MCF 10A (cell line): ENCODE results near the gene GTF3C5. TPM values are rescaled to one million over a fixed set of nuclear protein-coding genes. Genes with fewer than 3 reads are reported as not detected.
"Not testable (repeated sequence)": the region's sequence is repeated elsewhere in the genome, so short reads cannot be mapped to it uniquely, and the experiment has no call there.

Source experiments
- BruUV-seq: library from RNA; stranded (reverse); fragments of 400-500 nt; replicated peaks from 2 replicates; lab custom pipeline; 2021; lab: Mats Ljungman, UMichigan
- CTCF ChIA-PET: fragments of 300-600 bp; sonication (Branson Sonifier 250); formaldehyde crosslinking; extraction: SDS; loops from one replicate; lab custom pipeline; 2021; ENCODE audit warnings: antibody characterized with exemption, inconsistent platforms; lab: Yijun Ruan, JAX
- POLR2A ChIA-PET: fragments of 300-600, 350-650 bp; sonication (Branson Sonifier 250); formaldehyde crosslinking; extraction: SDS; loops from one replicate; lab custom pipeline; 2020; ENCODE audit warnings: antibody characterized with exemption, inconsistent platforms; lab: Yijun Ruan, JAX
- DNase-seq: peaks from one replicate; pipeline ENCODE4 v3.0.0-alpha.2; 2018; ENCODE audit not compliant: unreplicated experiment
- H3K27ac Mint-ChIP-seq: one replicate; pipeline ENCODE4 v1.8.0; 2022; ENCODE audit warnings: mild to moderate bottlenecking, low read depth, mixed read lengths; ENCODE audit not compliant: unreplicated experiment
- H3K27me3 Mint-ChIP-seq: one replicate; pipeline ENCODE4 v1.8.0; 2022; ENCODE audit warnings: mixed read lengths; ENCODE audit not compliant: insufficient read depth, unreplicated experiment
- H3K36me3 Mint-ChIP-seq: one replicate; pipeline ENCODE4 v1.8.0; 2022; ENCODE audit warnings: mild to moderate bottlenecking, moderate library complexity, mixed read lengths; ENCODE audit not compliant: insufficient read depth, unreplicated experiment
- H3K4me1 Mint-ChIP-seq: one replicate; pipeline ENCODE4 v1.8.0; 2022; ENCODE audit warnings: mixed read lengths; ENCODE audit not compliant: insufficient read depth, unreplicated experiment
- H3K4me3 Mint-ChIP-seq: one replicate; pipeline ENCODE4 v1.8.0; 2022; ENCODE audit warnings: mild to moderate bottlenecking, moderate library complexity, mixed read lengths; ENCODE audit not compliant: unreplicated experiment
- H3K9me3 Mint-ChIP-seq: one replicate; pipeline ENCODE4 v1.8.0; 2022; ENCODE audit warnings: mixed read lengths; ENCODE audit not compliant: unreplicated experiment
- intact Hi-C: fragments of 100-400 bp; cut with micrococcal nuclease; formaldehyde crosslinking; loops from 2 replicates; pipeline ENCODE4 v1.14.1; 2022
- total RNA-seq: library from RNA; stranded (reverse); gene quantifications from 2 replicates; pipeline ENCODE4 v1.2.3, GENCODE V29; 2022
- TF ChIP-seq, protein P1 (sequence below): fragments of 200-600 bp; IDR thresholded peaks from one replicate; pipeline ENCODE4 v1.8.0; 2022; ENCODE audit warnings: antibody characterized with exemption, mild to moderate bottlenecking; ENCODE audit not compliant: unreplicated experiment

GTF3C5 gene
- total RNA-seq, 1 experiment from 2014 or later, result 55.4 TPM

GRCh38 chr9:132989414-132989996 lies 41.3 kb upstream of the GTF3C5 start:
- no TSS peak for BruUV-seq
- H3K4me1 Mint-ChIP-seq, result peaks cover 4% of the 10 kb centered on the region
- H3K27ac Mint-ChIP-seq, result no peak overlapping the region
- no peak for DNase-seq
- H3K36me3 Mint-ChIP-seq, result no peaks in the 10 kb centered on the region
- TF ChIP-seq, protein P1, sequence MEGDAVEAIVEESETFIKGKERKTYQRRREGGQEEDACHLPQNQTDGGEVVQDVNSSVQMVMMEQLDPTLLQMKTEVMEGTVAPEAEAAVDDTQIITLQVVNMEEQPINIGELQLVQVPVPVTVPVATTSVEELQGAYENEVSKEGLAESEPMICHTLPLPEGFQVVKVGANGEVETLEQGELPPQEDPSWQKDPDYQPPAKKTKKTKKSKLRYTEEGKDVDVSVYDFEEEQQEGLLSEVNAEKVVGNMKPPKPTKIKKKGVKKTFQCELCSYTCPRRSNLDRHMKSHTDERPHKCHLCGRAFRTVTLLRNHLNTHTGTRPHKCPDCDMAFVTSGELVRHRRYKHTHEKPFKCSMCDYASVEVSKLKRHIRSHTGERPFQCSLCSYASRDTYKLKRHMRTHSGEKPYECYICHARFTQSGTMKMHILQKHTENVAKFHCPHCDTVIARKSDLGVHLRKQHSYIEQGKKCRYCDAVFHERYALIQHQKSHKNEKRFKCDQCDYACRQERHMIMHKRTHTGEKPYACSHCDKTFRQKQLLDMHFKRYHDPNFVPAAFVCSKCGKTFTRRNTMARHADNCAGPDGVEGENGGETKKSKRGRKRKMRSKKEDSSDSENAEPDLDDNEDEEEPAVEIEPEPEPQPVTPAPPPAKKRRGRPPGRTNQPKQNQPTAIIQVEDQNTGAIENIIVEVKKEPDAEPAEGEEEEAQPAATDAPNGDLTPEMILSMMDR, result no peak
- H3K9me3 Mint-ChIP-seq, result no peaks in the 10 kb centered on the region
- intact Hi-C loops, result no loop called here
- POLR2A ChIA-PET, result no interaction called here
- no peak overlapping the region for H3K4me3 Mint-ChIP-seq
- H3K27me3 Mint-ChIP-seq, result peaks cover 29% of the 10 kb centered on the region
- CTCF ChIA-PET, result no interaction called here

DNA sequence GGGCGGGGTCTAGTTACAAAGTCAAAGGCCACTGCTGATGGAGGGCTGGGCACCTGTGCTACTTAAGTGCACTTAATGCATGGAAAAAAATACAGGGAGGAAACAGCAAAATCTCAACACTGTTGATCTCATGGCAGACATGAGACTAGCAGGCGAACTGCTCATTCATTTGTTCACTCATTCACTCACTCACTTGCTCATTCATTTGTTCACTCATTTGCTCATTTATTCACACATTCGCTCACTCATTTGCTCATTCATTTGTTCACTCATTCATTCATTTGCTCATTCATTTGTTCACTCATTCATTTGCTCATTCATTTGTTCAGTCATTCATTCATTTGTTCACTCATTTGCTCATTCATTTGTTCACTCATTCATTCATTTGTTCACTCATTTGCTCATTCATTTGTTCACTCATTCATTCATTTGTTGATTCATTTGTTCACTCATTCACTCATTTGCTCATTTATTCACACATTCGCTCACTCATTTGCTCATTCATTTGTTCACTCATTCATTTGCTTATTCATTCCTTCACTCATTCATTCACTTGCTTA lies 40.7 kb upstream of the GTF3C5 start:
- H3K36me3 Mint-ChIP-seq, intact Hi-C loops, H3K4me3 Mint-ChIP-seq, DNase-seq, BruUV-seq, H3K4me1 Mint-ChIP-seq, H3K9me3 Mint-ChIP-seq, H3K27ac Mint-ChIP-seq: not testable (repeated sequence)
- CTCF ChIA-PET, result interaction anchor here (0.5 to 1.6 kb wide), 3 partner anchors 13 to 196 kb away, joined by 3 to 4 read pairs (median 3); no protein-coding TSS in a partner anchor
- peaks cover 29% of the 10 kb centered on the region for H3K27me3 Mint-ChIP-seq
- POLR2A ChIA-PET, result interaction anchor here (0.7 kb wide), 1 partner anchor 1287 kb away, joined by 3 read pairs; no protein-coding TSS in a partner anchor

DNA sequence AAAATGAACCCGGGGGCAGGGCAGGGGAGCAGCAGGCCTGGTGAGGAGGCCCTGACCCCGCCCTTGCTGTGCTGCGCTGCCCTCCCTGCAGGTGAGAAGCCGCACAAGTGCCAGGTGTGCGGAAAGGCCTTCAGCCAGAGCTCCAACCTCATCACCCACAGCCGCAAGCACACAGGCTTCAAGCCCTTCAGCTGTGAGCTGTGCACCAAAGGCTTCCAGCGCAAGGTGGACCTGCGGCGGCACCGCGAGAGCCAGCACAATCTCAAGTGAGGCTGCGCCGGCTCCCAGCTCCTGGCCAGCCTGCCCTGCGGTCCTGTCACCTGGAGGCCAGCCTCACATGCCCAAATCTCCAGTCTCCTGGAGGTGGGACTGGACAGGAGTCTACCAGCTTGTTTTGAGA lies 40.0 kb upstream of the GTF3C5 start:
- H3K27me3 Mint-ChIP-seq, result peaks cover 28% of the 10 kb centered on the region
- no peak for DNase-seq
- BruUV-seq, result no TSS peak
- no peak overlapping the region for H3K27ac Mint-ChIP-seq
- no peaks in the 10 kb centered on the region for H3K9me3 Mint-ChIP-seq
- no peak overlapping the region for H3K4me3 Mint-ChIP-seq
- H3K4me1 Mint-ChIP-seq, result peaks cover 6% of the 10 kb centered on the region
- TF ChIP-seq, protein P1, result no peak
- no peaks in the 10 kb centered on the region for H3K36me3 Mint-ChIP-seq
- ChIA-PET CTCF (interaction anchor here (0.5 to 1.6 kb wide), 3 partner anchors 14 to 196 kb away, joined by 3 to 4 read pairs (median 3); no protein-coding TSS in a partner anchor), POLR2A (interaction anchor here (0.7 kb wide), 1 partner anchor 1288 kb away, joined by 3 read pairs; no protein-coding TSS in a partner anchor)
- intact Hi-C loops, result no loop called here

- H3K4me3 Mint-ChIP-seq, result no peak overlapping the region
- peaks cover 19% of the 10 kb centered on the region for H3K27me3 Mint-ChIP-seq
- no peak for DNase-seq
- H3K27ac Mint-ChIP-seq, result no peak overlapping the region
- CTCF ChIA-PET, result interaction anchor here (0.6 to 1.6 kb wide), 5 partner anchors 11 to 195 kb away, joined by 3 to 6 read pairs (median 3); no protein-coding TSS in a partner anchor
- no peaks in the 10 kb centered on the region for H3K9me3 Mint-ChIP-seq
- H3K4me1 Mint-ChIP-seq, result peaks cover 6% of the 10 kb centered on the region
- POLR2A ChIA-PET, result interaction anchor here (0.5 to 0.8 kb wide), 2 partner anchors 47 to 169 kb away, joined by 3 read pairs; no protein-coding TSS in a partner anchor
- no peaks in the 10 kb centered on the region for H3K36me3 Mint-ChIP-seq
- BruUV-seq, result no TSS peak
- intact Hi-C loops, result no loop called here
- TF ChIP-seq, protein P1, result no peak
These were observed 39.2 kb upstream of the GTF3C5 start for GRCh38 chr9:132991351-132992300.
